PFSK-1 (cell line): ENCODE measurements around the gene DNAJB12.

Source experiments
- POLR2AphosphoS5 ChIP-seq: IDR thresholded peaks from 2 replicates; pipeline ENCODE4 v1.6.1; 2012; ENCODE audit warnings: low read depth, mild to moderate bottlenecking, control low read depth, low read length, moderate library complexity
- REST ChIP-seq, 2 experiments: IDR thresholded peaks; 2 replicates each; pipeline versions ENCODE4 v1.6.1 to v1.8.0; 2011 to 2012; ENCODE audit warnings: low read depth in 2 of 2, low read length in 2 of 2, control low read depth in 1 of 2, inconsistent platforms in 1 of 2, mild to moderate bottlenecking in 1 of 2, moderate library complexity in 1 of 2; ENCODE audit not compliant: insufficient read depth in 1 of 2
- SIN3A ChIP-seq: IDR thresholded peaks from 2 replicates; pipeline ENCODE4 v1.6.1; 2012; ENCODE audit warnings: mild to moderate bottlenecking, low read length, moderate library complexity, borderline replicate concordance; ENCODE audit not compliant: insufficient read depth

- TF ChIP-seq REST (IDR thresholded peaks at IDR 0.05; ENCODE audit: insufficient read depth in 1 of 2, low read depth in 2 of 2, low read length in 2 of 2) (no peak), POLR2AphosphoS5 (no peak), SIN3A (no peak)
Observed at GRCh38 chr10:72379062-72379461, 24.3 kb upstream of the DNAJB12 start.
